Ammon's horn (tissue), 1 donor: ENCODE results near the gene KCNG4.
"Not testable (repeated sequence)": the region's sequence is repeated elsewhere in the genome, so short reads cannot be mapped to it uniquely, and the experiment has no call there.

Experiments
- DNase-seq: peaks from one replicate; pipeline ENCODE4 v3.0.0-alpha.2; 2016; ENCODE audit warnings: low spot score

Gene KCNG4

DNA sequence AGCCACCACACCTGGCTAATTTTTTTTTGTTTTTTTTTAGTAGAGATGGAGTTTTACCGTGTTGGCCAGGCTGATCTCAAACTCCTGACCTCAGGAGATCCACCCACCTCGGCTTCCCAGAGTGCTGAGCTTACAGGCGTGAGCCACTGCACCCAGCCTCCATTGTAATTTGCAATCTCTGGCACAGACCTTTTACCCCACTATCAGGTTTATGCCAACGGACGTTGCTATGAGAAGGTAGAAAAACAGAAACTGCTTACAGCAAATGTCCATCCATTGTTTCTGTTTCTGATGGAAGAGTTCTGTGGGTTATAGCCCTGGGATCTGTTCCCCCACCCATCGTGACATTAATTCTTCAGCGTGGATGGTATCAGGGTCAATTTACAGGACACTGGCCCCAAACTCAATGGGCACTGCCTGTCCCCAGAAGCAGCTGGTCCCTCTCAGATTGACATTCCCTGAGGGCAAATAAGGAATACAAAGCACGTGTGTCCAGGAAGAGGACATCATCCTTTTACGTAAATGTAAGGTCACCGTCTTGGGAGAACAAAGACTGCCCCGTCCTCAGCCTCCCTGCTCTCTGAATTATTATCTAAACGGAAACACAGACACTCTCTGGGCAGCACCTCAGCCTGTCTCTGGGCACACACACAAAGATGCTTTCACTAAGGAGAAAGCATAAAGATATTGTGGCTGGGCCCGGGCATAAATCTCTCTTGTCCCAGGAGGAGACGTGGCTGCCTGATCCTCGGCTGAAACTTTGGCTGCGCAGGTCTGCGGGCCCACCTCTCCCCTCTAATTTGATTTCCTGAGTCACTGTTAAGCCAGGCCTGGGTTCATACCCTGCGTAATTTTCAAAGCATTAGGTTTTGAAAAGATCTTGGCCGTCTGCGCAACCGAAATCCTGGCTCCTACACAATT, 5.2 kb downstream of the KCNG4 start:
- no peak for DNase-seq

DNA sequence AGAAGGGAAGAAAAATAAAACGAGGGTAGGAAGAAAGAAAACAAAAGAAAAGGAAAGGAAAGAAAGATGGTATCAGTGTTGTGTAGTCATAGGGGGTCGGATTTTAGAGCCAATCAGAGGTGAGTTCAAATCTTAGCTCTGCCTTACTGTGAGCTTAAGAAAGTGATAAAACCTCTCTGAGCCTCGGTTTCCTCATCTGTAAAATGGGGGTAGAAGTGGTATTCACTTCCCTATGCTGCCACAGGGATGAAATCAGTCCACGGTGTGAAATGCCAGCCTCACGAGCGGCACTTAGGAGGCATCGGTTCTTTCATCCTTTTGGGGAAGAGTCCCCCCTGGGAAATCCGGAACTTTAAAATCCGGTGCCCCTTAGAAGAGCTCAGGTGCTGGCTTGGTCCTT, 6.1 kb downstream of the KCNG4 start:
- no peak for DNase-seq

DNA sequence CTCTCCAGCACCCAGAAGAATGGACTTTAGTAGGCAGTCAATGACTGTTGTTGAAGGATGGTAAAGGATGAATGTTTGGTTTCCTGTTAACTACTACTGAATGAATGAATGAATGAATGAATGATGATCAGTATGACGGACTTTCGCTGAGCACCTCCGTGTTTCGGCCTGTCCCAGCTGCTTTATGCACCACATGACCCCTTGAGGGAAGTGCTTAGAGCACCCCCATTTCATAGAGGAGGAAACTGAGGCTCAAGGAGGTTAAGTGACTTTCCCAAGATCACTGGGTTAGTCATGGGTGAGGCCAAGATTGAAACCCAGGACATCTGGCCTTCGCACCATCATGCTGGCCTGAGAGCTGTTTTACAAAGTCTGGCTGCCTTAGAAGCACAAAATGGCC, 6.8 kb downstream of the KCNG4 start:
- no peak for DNase-seq

DNA sequence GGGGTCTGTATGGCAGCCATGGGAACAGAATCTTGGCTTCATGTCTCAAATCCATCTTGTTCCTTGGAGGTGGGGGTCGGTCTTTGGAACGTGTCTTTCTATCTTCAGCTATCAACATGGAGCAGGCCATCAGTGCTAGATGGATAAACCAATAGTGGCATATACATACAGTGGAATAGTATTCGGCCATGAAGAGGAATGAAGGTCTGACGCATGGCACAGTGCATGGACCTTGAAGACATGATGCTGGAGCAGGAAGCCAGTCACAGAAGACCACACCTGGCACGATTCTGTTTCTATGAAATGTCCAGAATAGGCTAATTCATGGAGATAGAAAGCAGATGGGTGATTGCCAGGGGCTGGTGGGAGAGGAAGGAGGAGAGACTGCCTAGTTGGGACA, 7.8 kb downstream of the KCNG4 start:
- DNase-seq: no peak

DNA sequence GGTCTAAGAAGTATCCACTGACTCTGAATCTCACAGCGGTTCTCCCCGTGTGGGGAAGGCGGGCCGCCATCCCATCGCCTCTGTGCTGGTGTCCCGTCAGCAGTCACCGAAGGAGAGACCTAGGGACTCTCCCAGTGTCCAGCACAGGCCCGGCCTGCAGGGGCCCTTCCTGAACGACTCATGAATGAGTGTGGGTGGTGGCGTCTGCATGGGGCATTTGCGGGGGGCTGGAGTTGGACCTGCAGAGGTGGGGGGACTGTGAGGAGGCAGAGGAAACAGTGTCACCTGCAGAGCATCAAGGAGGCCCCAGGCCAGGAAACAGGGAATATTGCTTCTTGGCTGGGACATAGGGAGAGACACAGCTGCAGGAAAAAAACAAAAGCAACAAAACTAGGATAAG, 10.3 kb downstream of the KCNG4 start:
- DNase-seq: no peak

DNA sequence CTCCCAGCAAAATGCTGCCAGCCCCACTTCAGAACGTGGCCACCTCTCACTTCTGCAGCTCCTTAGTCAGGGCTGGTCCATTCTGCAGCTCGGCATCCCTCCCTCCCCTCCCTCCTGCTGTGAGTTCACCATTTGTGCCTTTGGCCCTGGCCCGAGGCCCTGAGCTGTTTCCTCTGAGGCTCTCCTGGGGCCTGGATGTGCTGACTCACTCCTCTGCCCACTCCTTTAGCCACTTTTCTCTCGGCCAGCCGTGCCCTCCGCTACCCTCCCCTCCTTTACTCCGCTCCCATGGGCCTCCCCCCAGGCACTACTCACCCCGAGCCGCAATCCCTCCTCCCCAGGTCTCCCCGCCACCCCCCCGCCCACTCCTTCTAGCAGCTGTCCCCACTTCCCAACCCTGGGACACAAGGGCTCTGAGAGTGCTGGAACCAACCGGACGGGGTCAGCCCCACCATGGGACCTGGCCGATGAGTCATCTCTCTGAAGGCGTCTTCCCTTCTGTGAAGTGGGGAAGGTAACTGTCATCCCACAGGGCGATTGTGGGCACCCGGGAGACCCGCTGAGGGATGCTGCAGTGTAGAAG, 11.5 kb downstream of the KCNG4 start:
- DNase-seq: peak; percentile 49

DNA sequence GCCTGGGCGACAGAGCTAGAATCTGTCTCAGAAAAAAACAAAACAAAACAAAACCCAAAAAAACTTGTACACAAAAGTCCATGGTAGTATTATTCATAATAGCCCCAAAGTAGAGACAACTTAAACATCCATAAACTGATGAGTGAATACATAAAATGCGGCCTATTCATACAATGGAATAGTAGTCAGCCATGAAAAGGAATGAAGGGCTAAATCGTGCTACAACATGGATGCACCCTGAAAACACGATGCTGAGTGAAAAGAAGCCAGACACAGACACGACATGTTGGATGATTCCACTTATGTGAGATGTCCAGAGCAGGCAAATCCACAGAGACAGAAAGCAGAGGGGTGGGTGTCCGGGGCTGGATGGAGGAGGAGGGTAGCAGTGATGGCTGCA, 12.3 kb downstream of the KCNG4 start:
- DNase-seq: no peak

DNA sequence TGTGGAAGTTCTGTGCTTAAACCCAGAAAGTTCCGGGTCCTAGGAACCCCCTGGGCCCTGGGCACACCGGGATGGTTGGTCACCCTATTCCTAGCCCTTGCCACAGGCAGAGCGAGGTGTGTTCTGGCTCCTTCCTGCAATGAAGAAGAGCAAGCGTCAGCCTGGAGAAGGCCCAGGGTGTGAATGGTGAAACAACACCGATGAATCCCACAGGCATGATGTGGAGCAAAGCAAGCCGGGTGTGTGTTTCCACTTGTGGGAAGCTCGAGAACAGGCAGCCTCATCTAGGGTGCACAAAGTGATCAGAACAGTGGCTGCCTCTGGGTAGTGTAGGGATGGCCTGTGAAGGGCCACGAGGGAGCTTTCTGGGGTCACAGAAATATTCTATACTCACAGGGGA, 13.8 kb downstream of the KCNG4 start:
- no peak for DNase-seq

DNA sequence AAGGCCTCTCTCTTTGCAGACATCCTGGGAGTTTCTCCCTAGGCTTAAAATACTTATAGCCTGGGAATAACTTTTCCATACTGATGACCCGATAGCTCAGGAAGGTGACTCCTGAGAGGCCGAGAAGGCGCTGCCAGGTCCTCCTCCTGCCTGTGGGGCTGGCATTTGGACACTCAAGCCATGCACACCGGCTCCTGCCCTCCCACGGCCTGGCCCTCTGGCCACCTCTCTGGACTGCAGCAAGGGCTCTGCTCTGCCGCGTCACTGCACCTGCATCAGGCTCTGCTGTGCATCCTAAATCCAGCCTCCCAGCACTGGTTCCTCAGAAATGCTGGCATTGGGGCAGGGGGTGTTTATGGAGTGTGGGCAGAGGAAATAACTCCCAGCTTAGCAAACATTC, 14.2 kb downstream of the KCNG4 start:
- DNase-seq: no peak

DNA sequence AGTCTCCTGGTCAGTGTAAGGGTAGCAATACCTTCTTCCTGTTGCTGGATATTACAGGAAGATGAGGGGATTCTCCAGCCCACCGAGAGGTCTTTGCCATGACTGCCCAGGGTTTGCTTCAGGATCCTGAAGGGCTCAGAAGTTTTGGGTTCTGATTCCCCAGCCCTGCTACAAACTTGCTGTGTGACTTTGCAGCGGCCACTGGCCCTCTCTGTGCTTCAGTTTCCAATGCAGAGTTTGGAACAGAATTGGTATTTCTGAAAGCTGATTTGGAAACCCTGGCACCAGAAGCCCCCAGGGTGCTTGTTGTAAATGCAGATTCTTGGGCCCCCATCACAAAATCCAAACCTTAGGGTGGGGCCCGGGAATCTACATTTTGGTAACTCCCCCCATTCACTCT, 14.7 kb downstream of the KCNG4 start:
- DNase-seq: no peak

DNA sequence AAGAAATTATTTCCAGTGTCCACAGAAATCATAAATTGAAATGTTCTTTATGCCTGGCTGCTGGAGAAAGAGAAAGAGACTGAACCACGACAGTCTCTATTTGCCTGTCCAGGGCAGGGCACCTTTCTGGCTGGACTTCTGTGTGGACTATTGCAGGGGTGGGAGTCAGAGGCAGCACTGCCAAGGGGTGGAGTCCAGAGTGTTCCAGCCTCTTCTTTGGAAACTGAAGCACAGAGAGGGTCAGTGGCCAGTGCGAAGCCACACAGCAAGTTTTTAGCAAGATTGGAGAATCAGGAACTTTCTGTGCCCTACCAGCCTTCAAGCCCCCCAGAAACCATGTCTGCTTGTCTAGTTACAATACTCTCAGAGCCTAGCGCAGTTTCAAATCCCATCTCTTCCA, 15.3 kb downstream of the KCNG4 start:
- DNase-seq: no peak

DNA sequence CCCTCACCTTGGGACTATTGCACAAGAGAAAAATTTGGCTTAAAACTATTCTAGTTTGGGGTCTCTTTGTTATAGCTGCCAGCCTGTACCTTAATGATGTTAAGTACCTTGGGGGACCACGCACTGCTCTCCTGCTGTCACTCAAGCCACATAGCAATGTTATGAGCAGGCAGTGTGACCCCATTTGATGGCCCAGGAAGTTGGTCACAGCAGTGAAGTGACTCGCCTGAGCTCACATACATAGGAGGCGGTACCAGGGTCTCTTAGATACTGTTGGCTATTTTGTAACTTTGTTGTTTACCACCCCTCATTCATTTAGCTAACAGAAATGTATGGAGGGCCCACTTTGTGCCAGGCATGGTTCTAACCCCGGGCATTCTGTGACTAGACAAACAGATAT, 16.4 kb downstream of the KCNG4 start:
- DNase-seq: no peak

DNA sequence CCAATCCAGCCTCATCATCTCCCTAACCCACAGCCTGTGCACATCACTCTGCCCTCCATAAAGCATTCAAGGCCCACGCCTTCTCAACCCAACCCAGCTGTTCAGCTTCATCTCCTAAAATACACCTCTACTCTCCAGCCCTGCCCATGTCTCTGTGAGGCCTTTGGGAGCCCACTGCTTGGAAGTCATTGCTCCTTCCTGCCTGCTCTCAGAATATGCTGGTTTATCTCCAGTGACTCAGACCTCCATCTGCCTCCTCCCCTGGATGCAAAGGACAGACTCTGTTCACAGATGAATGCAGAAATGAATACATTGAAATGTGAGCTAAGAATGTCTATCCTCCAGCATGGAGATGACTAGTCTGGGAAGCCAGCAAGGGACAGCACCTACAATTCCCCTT, 19.0 kb downstream of the KCNG4 start:
- peak; percentile 28 for DNase-seq

DNA sequence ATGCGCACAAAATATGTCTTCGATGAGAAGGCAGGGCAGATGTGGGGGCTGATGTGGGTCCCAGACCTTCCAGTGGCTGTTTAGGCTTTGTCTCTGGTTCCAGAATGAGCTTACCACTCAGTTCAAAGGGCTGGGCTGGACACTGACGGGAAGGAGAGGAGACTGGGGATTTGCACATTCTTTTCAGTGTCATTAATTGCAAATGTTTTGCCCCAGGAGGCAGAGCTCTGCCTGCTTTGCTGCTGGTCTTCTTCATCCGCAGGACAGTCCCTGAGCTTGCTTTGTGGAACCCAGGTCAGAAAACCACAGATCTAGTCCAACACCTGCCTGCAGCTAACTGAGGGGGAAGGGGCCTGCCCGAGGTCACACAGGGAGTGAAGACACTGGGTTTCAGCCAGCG, 20.9 kb downstream of the KCNG4 start:
- DNase-seq: no peak

DNA sequence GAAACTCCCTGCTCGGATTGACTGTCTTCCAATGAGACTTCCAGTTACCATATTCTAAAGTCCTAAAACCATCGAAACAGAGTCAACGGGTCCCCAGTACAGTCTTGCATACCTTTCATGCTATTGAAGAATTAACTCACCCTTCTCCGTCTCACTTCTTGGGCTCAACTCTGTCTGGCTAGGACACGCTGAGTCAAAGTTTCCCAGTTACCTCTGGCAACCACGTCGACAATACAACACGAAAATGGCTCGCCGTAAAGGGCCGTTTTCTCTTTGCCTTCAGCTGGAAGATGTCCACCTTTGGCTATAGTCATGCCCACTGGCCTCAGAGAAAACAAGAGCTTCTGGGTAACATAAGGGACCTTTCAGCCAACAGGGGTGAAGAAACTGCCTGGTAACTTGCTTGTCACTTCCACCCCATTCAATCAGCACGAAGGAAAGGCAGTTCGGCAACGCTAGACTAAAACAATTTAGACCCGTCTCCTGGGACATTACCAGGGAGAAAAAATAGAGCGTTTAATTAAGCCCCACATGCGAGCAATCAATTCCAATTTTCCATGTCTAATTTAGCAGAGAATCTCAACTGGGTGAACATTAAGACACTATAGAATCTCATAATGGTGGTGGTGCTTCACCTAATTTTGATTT, 21.5 kb downstream of the KCNG4 start:
- no peak for DNase-seq

DNA sequence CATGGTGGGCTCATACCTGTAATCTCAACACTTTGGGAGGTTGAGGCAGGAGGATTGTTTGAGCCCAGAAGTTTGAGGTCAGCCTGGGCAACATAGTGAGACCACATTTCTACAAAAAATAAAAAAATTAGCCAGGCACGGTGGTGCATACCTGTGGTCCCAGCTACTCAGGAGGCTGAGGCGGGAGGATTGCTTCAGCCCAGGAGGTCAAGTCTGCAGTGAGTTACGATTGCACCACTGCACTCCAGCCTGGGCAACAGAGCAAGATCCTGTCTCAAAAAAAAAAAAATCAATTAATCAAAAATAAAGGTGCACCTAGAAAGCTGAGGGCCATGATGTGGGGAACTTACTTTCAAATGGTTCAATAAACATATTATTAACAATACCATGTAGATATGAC, 23.7 kb downstream of the KCNG4 start:
- DNase-seq: not testable (repeated sequence)

DNA sequence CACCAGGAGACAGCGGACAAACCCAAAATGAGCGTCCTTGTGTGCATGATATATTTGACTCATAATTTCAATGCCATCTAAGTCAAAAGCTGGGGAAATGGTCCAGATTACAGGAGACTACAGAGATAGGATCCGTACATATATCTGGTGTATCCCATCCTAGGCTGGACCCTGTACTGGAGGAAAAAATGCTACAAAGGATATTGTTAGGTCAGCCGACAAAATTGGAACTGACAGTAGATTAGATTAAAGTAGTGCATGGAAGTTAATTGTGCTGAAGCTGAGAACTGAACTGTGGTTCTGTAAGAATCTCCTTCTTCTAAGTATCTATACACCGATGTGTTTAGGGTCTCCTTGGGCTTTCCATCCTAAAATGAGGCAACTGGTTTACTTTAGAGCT, 24.3 kb downstream of the KCNG4 start:
- no peak for DNase-seq

DNA sequence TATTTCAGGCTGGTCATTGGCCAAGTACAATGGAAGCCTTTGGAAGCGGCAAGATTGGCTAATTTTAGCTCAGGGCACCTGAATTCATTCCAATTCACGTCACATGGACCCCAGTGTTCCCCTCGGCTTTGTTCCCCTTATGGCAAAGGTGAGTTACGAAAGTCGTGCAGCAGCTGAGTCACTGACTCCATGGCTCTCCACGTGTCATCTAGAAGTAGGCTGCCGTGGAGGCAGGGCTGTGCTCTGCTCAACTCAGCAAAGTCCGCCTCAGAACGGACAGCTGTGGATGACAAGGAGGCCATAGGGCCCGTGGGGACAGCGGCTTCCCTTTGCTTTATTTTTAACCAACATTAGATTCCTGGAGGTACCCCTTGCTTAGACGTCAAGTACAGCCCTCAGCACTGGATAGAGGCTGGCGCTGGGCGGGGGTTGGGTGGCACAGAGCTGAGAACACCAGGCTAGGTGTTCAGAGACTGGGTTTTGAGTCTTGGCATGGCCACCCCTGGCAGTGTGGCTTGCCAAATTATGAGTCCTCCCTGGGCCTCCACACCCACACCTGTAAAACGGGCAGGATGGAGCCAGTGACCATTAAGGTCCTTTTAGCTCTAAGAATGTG, 25.3 kb downstream of the KCNG4 start:
- DNase-seq: no peak

DNA sequence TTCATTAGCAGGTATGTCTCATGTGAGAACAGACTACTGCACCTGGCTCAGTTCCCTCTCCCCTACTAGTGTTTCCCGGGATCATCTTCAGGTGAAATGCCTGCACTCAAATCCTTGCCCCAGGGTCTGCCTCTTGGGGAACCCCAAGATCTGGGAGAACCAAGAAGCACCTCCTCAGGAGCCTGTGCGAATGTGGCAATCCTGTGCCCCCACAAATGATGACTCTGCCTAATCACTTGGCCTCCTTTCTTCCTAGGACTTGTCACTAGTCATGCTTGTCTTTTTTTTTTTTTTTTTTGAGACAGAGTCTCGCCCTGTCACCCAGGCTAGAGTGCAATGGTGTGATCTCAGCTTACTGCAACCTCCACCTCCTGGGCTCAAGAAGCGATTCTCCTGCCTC, 27.2 kb downstream of the KCNG4 start:
- no peak for DNase-seq

DNA sequence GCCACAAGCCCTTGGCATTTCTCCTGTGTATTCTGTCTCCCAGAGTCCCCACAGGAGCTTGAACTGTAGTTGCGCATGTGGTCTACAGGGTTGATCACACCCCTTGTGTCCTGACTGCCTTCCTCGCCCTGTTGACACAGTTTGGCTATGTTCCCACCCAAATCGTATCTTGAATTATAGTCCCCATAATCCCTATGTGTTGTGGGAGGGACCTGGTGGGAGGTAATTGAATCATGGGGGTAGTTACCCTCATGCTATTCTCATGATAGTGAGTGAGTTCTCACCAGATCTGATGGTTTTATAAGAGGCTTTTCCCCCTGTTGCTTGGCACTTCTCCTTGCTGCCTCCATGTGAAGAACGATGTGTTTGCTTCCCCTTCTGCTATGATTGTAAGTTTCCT, 27.7 kb downstream of the KCNG4 start:
- DNase-seq: no peak

DNA sequence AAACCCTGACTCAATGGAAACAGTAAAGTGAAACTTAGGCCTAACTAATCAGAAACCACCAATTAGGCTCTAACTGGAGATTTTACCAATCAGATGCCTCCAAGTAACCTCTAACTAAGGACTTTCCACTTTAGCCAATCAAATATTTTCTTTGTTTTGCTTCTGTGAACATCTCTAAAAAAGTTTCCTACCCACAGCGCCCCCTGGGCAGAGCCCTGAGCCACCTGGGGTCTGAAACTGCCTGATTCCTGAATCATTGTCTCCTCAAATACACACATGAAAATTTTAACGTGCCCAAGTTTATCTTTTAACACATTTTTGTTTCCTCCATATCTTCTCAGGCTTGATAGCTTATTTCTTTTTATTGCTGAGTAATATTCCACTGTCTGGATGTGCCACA, 29.8 kb downstream of the KCNG4 start:
- DNase-seq: no peak

DNA sequence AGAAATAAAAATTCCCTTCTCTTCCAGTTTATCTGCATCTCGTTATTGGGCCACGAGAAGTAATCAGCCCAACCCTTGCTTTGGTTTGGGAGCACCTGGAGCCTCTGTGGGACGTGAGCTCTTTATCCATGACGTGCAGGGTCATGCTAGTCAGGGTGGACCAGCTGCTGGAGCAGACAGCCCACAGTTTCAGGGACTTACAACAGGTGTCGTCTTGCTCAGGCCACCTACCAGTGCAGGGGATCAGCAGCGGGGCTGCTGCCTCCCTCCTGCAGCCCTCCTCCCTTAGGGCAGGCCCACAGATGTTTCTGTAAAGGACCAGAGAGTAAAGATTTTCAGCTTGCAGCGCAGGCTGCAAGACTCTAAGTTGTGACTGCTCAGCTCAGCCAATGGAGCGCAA, 31.9 kb downstream of the KCNG4 start:
- no peak for DNase-seq

DNA sequence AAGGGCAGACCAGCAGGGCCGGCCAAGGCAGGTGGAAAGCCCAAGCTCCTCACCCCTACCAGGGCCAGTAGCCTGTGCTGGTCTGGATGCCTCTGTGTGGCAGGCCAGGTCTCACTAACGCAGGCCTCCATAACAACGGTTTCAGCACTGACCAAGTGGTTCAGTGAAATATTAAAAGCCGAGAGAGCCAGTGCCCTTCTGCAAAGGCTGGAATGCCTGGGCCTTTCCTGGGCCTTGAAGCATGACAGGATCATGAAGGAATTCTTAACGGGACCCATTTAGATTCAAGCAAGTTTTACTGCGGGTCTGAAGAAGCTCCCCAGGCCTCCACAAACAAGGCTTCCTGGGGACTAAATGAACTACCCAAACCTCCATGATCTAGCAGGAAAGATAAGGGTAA, 32.6 kb downstream of the KCNG4 start:
- DNase-seq: no peak
